ENCODE data around the gene VSTM1.

- no peak for TF ChIP-seq CTCF (conservative IDR thresholded peaks at IDR 0.05)
- TF ChIP-seq EZH2 (IDR thresholded peaks at IDR 0.05; ENCODE audit: low read depth), result no peak
Measured at GRCh38 chr19:54099190-54099902, 35.6 kb upstream of the VSTM1 start.
